Measurements from ENCODE around the gene PCP4. TPM values are rescaled to one million over a fixed set of nuclear protein-coding genes. Genes with fewer than 3 reads are reported as not detected.

The PCP4 gene
- total RNA-seq, 5 donors from 2014 or later (not counting 1 experiment from before 2014, with no cell fraction given): not detected

DNA sequence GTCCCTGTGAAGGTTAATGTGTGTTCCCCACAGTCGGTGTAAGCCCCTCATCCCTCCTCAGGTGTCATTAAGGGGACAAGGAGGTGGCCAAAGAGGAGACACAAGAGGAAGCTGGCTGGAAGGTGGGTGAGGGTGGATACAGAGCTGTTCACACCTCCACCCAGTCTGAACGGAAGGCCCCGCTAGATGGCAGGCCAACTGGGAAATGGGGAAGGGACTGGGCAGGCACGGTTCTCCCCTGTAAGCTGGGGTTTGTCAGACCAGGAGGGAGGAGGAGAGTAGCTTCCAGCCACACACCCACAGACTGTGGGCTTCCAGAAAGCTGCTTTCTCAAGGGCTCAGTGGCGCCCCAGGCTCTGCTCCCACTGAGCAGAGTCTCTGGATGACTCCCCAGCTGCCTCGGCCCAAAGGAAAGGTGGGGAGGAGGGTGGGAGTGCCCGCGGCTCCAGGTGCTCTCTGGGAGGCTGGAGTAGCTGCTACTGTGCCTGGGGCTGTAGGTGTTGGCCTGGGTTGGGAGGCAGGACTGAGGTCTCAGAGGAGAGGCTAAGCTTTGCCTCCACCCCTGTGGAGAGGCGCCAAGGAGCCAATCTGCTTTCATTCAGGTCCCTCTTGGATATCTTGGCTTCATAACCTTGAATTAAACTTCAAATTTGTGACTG is 41.2 kb downstream of the PCP4 start:
- CTCF ChIA-PET: no interaction called here
- H3K9me3 ChIP-seq: no peaks in the 10 kb centered on the region

GRCh38 chr21:39911286-39912199 is 44.3 kb downstream of the PCP4 start:
- no peak for ATAC-seq (replicated peaks in 1 of 4)
- peaks cover 0 to 2% of the 10 kb centered on the region in 2 donors for H3K27me3 Mint-ChIP-seq
- H3K27me3 ChIP-seq (replicated peaks in 1 of 2; ENCODE audit: control insufficient read depth in 2 of 2, extremely low read depth in 1 of 2, insufficient read depth in 2 of 2, low read length in 1 of 2): peaks cover 0 to 3% of the 10 kb centered on the region in 2 experiments
- no peaks in the 10 kb centered on the region for H3K4me1 ChIP-seq (ENCODE audit: control insufficient read depth in 1 of 2, extremely low read depth in 1 of 2, insufficient read depth in 2 of 2, low read length in 2 of 2)
- H3K9me3 Mint-ChIP-seq: peaks cover 2 to 4% (median 3%) of the 10 kb centered on the region in 3 donors
- POLR2A ChIA-PET: no interaction called here
- H3K9me3 ChIP-seq: no peaks in the 10 kb centered on the region
- H3K4me3 Mint-ChIP-seq: no peak overlapping the region
- CTCF ChIA-PET: no interaction called here
- no peak for DNase-seq
- no peak overlapping the region for H3K27ac ChIP-seq (ENCODE audit: low read length)
- no peaks in the 10 kb centered on the region for H3K4me1 Mint-ChIP-seq
- H3K36me3 Mint-ChIP-seq: no peaks in the 10 kb centered on the region
- 63% methylated on average over 2 of the region's 10 CpGs for WGBS (ENCODE audit: insufficient coverage)
- H3K4me3 ChIP-seq (ENCODE audit: control insufficient read depth in 1 of 2, extremely low read depth in 1 of 2, low read length in 1 of 2): no peak overlapping the region
- no peaks in the 10 kb centered on the region for H3K36me3 ChIP-seq (ENCODE audit: control insufficient read depth in 2 of 2, extremely low read depth in 1 of 2, insufficient read depth in 1 of 2, low read length in 1 of 2)
- H3K27ac Mint-ChIP-seq: no peak overlapping the region

More for the DNA sequence above, 41.2 kb downstream of the PCP4 start:
- ATAC-seq (replicated peaks in 1 of 4): peak in 1 of 4 experiments; percentile 23
- POLR2A ChIA-PET: no interaction called here
- no peak overlapping the region for H3K27ac ChIP-seq (ENCODE audit: low read length)
- Mint-ChIP-seq H3K27me3 (peaks cover 0 to 3% of the 10 kb centered on the region in 2 donors), H3K4me1 (no peaks in the 10 kb centered on the region), H3K4me3 (no peak overlapping the region), H3K9me3 (peaks cover 0 to 4% (median 0%) of the 10 kb centered on the region in 3 donors), H3K27ac (no peak overlapping the region), H3K36me3 (no peaks in the 10 kb centered on the region)
- peaks cover 0 to 3% of the 10 kb centered on the region in 2 experiments for H3K27me3 ChIP-seq (replicated peaks in 1 of 2; ENCODE audit: control insufficient read depth in 2 of 2, extremely low read depth in 1 of 2, insufficient read depth in 2 of 2, low read length in 1 of 2)
- H3K4me3 ChIP-seq (ENCODE audit: control insufficient read depth in 1 of 2, extremely low read depth in 1 of 2, low read length in 1 of 2): no peak overlapping the region
- no peak for DNase-seq
- WGBS (ENCODE audit: insufficient coverage): 56% methylated on average over 4 of the region's 9 CpGs
- no peaks in the 10 kb centered on the region for H3K36me3 ChIP-seq (ENCODE audit: control insufficient read depth in 2 of 2, extremely low read depth in 1 of 2, insufficient read depth in 1 of 2, low read length in 1 of 2)
- H3K4me1 ChIP-seq (ENCODE audit: control insufficient read depth in 1 of 2, extremely low read depth in 1 of 2, insufficient read depth in 2 of 2, low read length in 2 of 2): no peaks in the 10 kb centered on the region

GRCh38 chr21:39913706-39914305 is 46.6 kb downstream of the PCP4 start:
- no peaks in the 10 kb centered on the region for H3K9me3 ChIP-seq
- H3K36me3 ChIP-seq (ENCODE audit: control insufficient read depth in 2 of 2, extremely low read depth in 1 of 2, insufficient read depth in 1 of 2, low read length in 1 of 2): no peaks in the 10 kb centered on the region
- H3K27ac Mint-ChIP-seq: no peak overlapping the region
- H3K4me1 ChIP-seq (ENCODE audit: control insufficient read depth in 1 of 2, extremely low read depth in 1 of 2, insufficient read depth in 2 of 2, low read length in 2 of 2): no peaks in the 10 kb centered on the region
- no peak for ATAC-seq (replicated peaks in 1 of 4)
- no peak overlapping the region for H3K4me3 Mint-ChIP-seq
- no peaks in the 10 kb centered on the region for H3K36me3 Mint-ChIP-seq
- CTCF ChIA-PET: no interaction called here
- peaks cover 4 to 5% (median 4%) of the 10 kb centered on the region in 3 donors for H3K9me3 Mint-ChIP-seq
- WGBS (ENCODE audit: insufficient coverage): 73% methylated on average over 3 of the region's 8 CpGs
- no peak overlapping the region for H3K4me3 ChIP-seq (ENCODE audit: control insufficient read depth in 1 of 2, extremely low read depth in 1 of 2, low read length in 1 of 2)
- no peak overlapping the region for H3K27ac ChIP-seq (ENCODE audit: low read length)
- H3K27me3 Mint-ChIP-seq: no peaks in the 10 kb centered on the region
- no peak for DNase-seq
- no peaks in the 10 kb centered on the region for H3K4me1 Mint-ChIP-seq
- POLR2A ChIA-PET: no interaction called here
- no peaks in the 10 kb centered on the region for H3K27me3 ChIP-seq (replicated peaks in 1 of 2; ENCODE audit: control insufficient read depth in 2 of 2, extremely low read depth in 1 of 2, insufficient read depth in 2 of 2, low read length in 1 of 2)

DNA sequence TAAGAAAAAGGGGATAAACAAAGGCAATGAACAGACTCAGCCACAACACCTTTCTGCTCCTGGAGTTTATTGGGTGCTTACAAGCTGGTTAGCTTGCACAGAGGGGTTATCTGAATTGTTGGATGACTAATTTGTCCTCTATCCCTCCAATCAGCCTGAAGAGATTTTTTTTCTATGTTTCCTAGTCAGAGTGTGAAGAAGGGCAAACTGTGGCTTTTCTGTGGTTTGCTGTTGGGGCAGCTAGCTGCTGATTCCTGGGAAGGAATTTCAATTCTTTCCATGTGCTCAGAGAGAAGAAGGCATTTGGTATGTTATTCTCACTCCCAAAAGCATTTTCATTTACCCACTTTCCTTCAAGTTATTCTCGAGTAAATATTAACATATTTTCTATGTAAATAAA is 48.6 kb downstream of the PCP4 start:
- POLR2A ChIA-PET: no interaction called here
- Histone ChIP-seq H3K4me3 (ENCODE audit: control insufficient read depth in 1 of 2, extremely low read depth in 1 of 2, low read length in 1 of 2) (no peak overlapping the region), H3K4me1 (ENCODE audit: control insufficient read depth in 1 of 2, extremely low read depth in 1 of 2, insufficient read depth in 2 of 2, low read length in 2 of 2) (no peaks in the 10 kb centered on the region), H3K36me3 (ENCODE audit: control insufficient read depth in 2 of 2, extremely low read depth in 1 of 2, insufficient read depth in 1 of 2, low read length in 1 of 2) (no peaks in the 10 kb centered on the region), H3K27me3 (replicated peaks in 1 of 2; ENCODE audit: control insufficient read depth in 2 of 2, extremely low read depth in 1 of 2, insufficient read depth in 2 of 2, low read length in 1 of 2) (no peaks in the 10 kb centered on the region), H3K9me3 (no peaks in the 10 kb centered on the region), H3K27ac (ENCODE audit: low read length) (no peak overlapping the region)
- Mint-ChIP-seq H3K9me3 (peaks cover 1 to 5% (median 4%) of the 10 kb centered on the region in 3 donors), H3K4me1 (no peaks in the 10 kb centered on the region), H3K27ac (no peak overlapping the region), H3K27me3 (no peaks in the 10 kb centered on the region), H3K36me3 (no peaks in the 10 kb centered on the region), H3K4me3 (no peak overlapping the region)
- DNase-seq (no peak), ATAC-seq (replicated peaks in 1 of 4) (no peak)
- CTCF ChIA-PET: no interaction called here
- whole genome bisulfite sequencing (ENCODE audit: insufficient coverage): no CpG with 5 or more reads among the region's 1 CpG

DNA sequence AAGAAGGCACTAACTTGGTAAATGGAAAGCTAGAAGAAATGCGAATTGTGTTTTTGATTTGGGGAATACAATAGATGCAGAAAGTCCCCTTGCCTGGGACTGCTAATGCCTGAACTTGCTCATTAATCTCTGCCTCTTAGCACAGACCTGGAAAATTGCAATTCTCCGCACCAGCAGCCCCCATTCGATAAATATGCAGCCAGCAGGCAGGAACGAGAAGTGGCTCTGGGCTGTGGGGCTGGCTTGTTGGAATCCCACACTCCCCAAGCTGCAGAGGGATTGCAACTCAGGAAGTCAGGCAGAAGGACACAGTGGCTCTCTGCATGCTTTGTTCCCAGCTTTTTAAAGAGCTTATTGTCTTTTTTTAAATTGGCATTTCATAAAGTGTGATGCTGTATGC is 51.3 kb downstream of the PCP4 start:
- ATAC-seq (replicated peaks in 1 of 4) (no peak), DNase-seq (no peak)
- no peak overlapping the region for H3K4me3 Mint-ChIP-seq
- Histone ChIP-seq H3K9me3 (no peaks in the 10 kb centered on the region), H3K4me3 (ENCODE audit: control insufficient read depth in 1 of 2, extremely low read depth in 1 of 2, low read length in 1 of 2) (no peak overlapping the region), H3K27ac (ENCODE audit: low read length) (no peak overlapping the region), H3K36me3 (ENCODE audit: control insufficient read depth in 2 of 2, extremely low read depth in 1 of 2, insufficient read depth in 1 of 2, low read length in 1 of 2) (no peaks in the 10 kb centered on the region), H3K27me3 (replicated peaks in 1 of 2; ENCODE audit: control insufficient read depth in 2 of 2, extremely low read depth in 1 of 2, insufficient read depth in 2 of 2, low read length in 1 of 2) (no peaks in the 10 kb centered on the region), H3K4me1 (ENCODE audit: control insufficient read depth in 1 of 2, extremely low read depth in 1 of 2, insufficient read depth in 2 of 2, low read length in 2 of 2) (no peaks in the 10 kb centered on the region)
- H3K36me3 Mint-ChIP-seq: no peaks in the 10 kb centered on the region
- H3K27me3 Mint-ChIP-seq: no peaks in the 10 kb centered on the region
- H3K4me1 Mint-ChIP-seq: no peaks in the 10 kb centered on the region
- no peak overlapping the region for H3K27ac Mint-ChIP-seq
- 90% methylated on average over 3 of the region's 4 CpGs for WGBS (ENCODE audit: insufficient coverage)
- ChIA-PET CTCF (no interaction called here), POLR2A (no interaction called here)
- H3K9me3 Mint-ChIP-seq: peaks cover 3 to 5% (median 4%) of the 10 kb centered on the region in 3 donors

GRCh38 chr21:39923476-39923875 is 56.2 kb downstream of the PCP4 start:
- Mint-ChIP-seq H3K36me3 (no peaks in the 10 kb centered on the region), H3K27ac (no peak overlapping the region), H3K9me3 (peaks cover 0 to 5% (median 3%) of the 10 kb centered on the region in 3 donors), H3K4me3 (no peak overlapping the region), H3K4me1 (no peaks in the 10 kb centered on the region), H3K27me3 (peaks cover 0 to 2% of the 10 kb centered on the region in 2 donors)
- no peak for ATAC-seq (replicated peaks in 1 of 4)
- no peak for DNase-seq
- Histone ChIP-seq H3K9me3 (no peaks in the 10 kb centered on the region), H3K36me3 (ENCODE audit: control insufficient read depth in 2 of 2, extremely low read depth in 1 of 2, insufficient read depth in 1 of 2, low read length in 1 of 2) (no peaks in the 10 kb centered on the region), H3K27me3 (replicated peaks in 1 of 2; ENCODE audit: control insufficient read depth in 2 of 2, extremely low read depth in 1 of 2, insufficient read depth in 2 of 2, low read length in 1 of 2) (peaks cover 0 to 7% of the 10 kb centered on the region in 2 experiments), H3K27ac (ENCODE audit: low read length) (no peak overlapping the region), H3K4me3 (ENCODE audit: control insufficient read depth in 1 of 2, extremely low read depth in 1 of 2, low read length in 1 of 2) (no peak overlapping the region), H3K4me1 (ENCODE audit: control insufficient read depth in 1 of 2, extremely low read depth in 1 of 2, insufficient read depth in 2 of 2, low read length in 2 of 2) (no peaks in the 10 kb centered on the region)
- ChIA-PET POLR2A (no interaction called here), CTCF (no interaction called here)
- 68% methylated on average over 7 of the region's 10 CpGs for WGBS (ENCODE audit: insufficient coverage)

Data from T-cell (primary cell).